HG02588 (cell line): ENCODE data around the gene ZIC1.

Experiments used
- ATAC-seq: cut with Tn5 transposase; IDR thresholded peaks from one replicate; pipeline ENCODE4 v1.9.1; 2021; ENCODE audit warnings: mild to moderate bottlenecking, moderate library complexity; ENCODE audit not compliant: unreplicated experiment

The ZIC1 gene

DNA sequence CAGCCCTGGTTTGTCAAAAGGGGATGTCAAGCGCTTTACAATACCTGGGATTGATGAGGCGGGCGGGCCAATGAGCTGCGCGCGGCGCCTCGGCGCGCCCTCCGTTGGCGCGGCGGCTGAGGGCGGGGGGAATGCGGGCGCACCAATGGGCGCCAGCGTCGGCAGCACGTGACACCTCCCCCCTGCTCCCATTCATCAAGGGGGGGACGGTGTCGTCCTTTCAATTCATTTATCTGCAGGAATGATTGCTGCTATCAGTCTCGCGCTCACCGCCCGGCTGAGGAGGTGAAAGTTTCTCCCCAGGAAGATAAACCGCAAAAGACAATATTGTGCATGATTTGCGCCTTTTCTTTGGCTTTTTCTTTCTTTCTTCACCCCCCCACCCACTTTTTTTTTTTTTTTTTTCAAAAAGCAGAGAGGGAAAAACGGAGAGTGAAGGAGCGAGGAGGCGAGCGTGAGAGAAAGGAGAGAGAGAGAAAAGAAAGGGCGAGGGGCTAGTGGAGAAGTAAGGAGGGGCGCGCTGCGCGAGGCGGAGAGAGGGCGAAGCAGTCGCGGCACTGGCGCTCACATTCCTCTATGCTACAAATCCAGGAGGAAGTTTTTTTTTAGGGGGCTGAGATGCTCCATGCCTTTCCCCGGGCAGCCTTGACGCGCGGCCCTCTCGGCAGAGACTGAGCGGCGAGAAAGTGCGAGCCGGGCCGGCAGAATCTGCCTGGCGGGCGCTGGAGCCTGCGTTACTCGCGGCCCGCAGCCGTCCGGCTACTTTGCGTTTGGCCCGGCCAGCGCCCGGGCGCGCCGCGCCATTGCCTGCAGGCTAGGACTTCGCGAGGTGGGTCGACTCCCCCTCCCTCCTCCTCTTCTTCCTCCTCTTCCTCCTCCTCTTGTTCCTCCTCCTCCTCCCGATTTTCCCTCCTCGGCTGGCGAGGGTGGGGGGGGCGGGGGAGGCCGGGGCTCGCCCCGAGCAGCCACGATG is at the start of gene ZIC1:
Gene ZIC1 (plus strand): TSS at position 223 of the 973 bp plus-strand sequence. CDS start 748 bp downstream, at position 971.
- no peak for ATAC-seq

DNA sequence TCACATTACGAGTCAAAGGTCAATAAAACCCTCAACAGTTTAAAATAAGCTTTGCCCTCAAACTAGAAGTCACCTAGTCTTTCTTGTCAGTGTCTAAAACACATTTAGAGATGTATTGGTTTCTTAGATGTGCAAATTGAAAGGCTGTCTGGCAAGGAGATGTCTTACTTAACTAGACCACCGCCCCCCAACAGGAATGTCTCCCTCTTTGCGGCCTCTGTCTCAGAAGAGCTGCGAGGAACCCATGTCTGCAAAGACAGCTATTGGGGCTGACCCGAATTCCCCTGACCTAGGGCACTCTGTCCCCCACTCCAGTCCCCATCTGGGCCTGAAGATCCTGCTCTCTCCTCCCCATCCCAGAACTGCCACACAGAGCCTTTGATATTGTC is 49.1 kb upstream of the ZIC1 start:
- no peak for ATAC-seq

DNA sequence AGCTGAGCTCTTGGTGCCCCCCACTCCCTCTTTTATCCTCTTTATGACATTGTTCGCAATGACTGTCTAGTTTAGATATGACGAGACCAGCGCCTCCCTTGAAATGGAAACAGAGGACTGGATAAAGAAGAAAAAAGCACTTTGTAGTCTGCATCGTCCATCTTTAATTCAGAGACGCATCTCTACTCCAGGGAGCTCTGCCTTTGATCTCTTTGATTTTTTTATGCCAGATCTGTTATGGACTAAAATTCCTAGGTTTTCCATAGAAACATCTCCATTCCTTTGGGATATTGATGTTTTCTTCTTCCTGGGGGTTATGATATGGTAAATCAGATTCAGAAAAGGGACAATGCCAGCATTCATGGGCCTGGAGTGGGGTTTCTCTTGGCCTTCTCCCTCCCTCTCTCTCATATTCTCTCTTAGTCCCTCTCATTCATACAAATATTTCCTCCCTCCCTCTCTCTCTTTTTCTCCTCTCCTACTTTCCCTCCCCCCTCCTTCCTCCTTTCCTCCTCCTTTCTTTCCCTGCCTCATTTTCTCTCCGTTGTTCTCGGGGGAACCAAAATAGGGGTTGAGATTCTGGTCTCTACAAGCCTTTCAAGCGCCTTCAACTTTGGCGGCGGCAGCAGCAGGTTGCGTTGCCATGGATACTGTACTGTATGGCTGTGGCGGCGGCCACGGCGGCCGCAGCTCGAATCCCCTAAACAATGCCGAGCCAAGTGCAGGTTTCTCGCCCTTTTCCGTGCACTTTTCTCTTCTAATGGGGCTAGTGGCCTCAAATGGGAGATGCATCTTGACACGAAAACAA is 48.3 kb upstream of the ZIC1 start:
- ATAC-seq, result no peak

GRCh38 chr3:147361454-147362420 is 47.4 kb upstream of the ZIC1 start:
- ATAC-seq, result peak; percentile 74

DNA sequence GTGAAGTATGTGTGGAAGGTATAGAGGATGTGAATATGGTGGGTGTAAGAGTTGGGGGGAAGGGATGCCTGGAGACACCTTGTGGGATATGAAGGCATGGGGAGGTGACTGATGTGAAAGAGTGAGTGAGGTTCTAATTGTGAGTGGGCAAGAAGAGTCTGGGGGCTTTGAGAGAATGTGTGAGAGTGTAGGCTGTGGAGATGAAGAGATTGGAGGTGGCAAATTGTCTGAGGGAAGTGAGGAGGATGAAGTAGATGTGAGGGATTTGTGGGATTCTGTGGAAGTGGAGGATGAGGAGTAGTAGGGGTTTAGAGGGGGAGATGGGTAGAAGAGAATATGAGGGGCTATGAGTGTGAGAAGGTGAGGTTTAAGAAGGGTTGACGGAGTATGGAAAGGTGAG is 44.4 kb upstream of the ZIC1 start:
- ATAC-seq, result no peak

- no peak for ATAC-seq
Observed at GRCh38 chr3:147365196-147366115, 43.7 kb upstream of the ZIC1 start.

DNA sequence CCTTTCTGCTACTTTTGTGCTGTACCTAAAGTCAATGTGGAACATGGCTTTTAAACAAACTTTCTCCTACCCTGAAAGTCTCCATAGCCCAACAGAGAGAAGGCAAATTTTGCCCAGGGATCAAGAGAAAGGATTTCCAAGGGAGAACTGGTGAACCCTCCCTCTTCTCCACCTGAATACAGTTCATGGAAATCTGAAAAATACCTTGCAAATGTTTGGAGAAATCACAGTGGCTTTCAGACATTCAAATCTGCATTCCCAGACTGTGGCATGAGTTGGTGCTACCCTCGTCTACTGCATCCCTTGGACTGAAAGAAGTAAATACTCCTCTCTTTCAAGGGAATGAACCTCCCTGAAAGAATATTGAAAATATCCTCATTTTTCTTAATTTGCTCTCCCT is 41.5 kb upstream of the ZIC1 start:
- ATAC-seq, result no peak

- ATAC-seq, result no peak
Observed at GRCh38 chr3:147368151-147368550, 41.0 kb upstream of the ZIC1 start.

DNA sequence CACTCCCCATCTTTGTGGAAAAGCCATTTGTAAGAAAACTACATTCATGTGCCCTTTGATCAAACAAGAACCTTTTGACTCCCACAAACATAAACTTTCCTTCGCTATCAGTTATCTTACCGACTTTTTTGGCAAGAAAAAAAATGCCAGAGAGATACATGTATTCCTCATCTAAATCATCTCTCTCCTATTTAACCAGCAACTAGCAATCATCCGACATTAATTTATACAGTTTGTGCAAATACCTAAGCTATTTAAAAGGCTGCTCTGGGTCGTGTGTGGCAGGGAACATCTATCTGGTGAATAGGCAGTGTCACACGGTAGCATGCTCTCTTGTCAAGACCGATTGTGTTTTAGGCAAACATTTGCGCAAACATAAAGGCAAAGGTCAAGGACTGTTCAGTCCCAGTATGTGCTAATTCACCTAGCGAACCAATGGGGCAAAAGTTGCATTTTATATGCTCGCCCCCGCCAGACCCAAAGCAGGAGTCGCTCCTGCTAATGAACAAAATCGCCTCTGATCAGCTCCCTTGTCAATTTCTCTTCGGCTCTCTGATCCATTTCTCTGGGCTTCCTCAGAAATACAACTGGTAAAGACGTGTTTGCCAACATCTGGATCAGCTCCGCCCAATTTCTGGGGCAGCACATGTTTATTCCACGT is 40.5 kb upstream of the ZIC1 start:
- no peak for ATAC-seq

- no peak for ATAC-seq
Observed at GRCh38 chr3:147369231-147369630, 39.9 kb upstream of the ZIC1 start.

GRCh38 chr3:147369661-147370123 is 39.5 kb upstream of the ZIC1 start:
- no peak for ATAC-seq

GRCh38 chr3:147370349-147370748 is 38.8 kb upstream of the ZIC1 start:
- ATAC-seq, result no peak

DNA sequence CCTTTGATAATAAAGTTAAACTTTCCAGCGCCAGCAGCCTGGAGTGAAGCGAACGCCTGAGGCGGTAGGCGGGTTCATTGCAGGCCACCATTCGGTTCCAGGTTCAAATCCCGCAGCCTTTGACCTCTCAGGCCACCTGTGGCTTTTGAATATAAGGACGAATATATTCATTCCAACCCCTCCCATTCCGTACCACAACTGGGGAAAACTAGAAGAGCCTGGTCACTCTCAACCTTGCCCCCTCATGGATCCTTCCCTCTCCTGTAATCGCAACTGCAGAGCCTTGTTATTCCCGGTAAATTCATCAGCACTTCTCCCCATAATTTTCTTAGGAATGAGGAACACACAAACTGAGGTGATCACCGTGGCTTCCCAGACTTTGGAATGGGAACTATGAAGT is 38.0 kb upstream of the ZIC1 start:
- no peak for ATAC-seq

- no peak for ATAC-seq
Observed at GRCh38 chr3:147371771-147372340, 37.3 kb upstream of the ZIC1 start.

DNA sequence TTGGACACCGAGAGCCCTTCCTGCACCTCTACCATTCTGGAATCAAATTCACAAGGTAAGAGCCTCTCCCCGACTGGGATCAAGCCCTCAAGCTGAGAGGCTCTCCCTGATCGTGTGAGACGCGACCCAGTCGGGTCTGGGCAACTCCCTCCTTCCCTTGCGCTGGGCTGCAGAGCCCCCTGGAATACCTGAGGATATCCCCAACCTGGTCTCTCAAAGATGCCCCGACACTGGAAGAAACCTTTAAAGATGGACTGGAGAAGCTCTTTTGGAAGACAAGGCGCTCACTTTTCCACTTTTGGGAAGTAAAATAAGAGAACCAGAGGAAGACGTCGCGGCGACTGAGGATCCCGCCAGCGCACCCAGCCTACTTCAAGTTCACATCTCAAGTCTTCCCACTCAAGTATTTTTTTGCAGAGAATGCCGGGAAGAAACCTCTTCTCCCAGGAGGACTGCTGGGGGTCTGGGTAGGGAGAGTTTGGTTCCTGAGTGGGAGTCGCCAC is 36.6 kb upstream of the ZIC1 start:
- no peak for ATAC-seq

DNA sequence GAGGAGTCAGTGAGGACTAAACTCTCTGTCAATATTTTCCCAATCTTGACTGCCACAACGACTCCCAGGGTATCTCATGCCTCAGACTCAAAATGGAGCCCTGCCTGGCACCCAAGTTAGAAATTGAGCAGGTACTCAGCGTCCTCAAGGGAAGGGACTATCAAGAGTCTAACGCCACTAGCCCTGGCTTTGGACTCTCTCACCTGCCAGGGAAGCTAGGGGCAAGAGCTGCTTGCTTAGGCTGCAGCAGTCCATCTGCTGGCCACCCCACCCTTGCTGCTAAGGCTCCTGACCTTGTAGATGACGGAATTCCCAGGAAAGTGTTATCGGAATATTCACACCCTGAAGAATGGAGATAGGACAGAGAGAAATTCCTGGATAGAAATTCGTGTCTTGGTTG is 35.9 kb upstream of the ZIC1 start:
- no peak for ATAC-seq

- ATAC-seq, result no peak
Observed at GRCh38 chr3:147377412-147378367, 31.5 kb upstream of the ZIC1 start.
